CD14-positive monocyte (primary cell): ENCODE results near the gene USP53. TPM values are rescaled to one million over a fixed set of nuclear protein-coding genes. Genes with fewer than 3 reads are reported as not detected.

ENCODE experiments used
- DNase-seq, 3 donors: peaks; one replicate each; pipeline ENCODE4 v3.0.0-alpha.2; 2011 to 2022
- H2AFZ ChIP-seq: 2 replicates; pipeline ENCODE4 v1.6.0; 2012; ENCODE audit warnings: mild to moderate bottlenecking, low read depth, low read length, inconsistent platforms; ENCODE audit not compliant: insufficient read depth, poor library complexity, severe bottlenecking
- H3K27ac ChIP-seq, 2 donors: 1 replicate in 1 of 2; 2 replicates in 1 of 2; pipeline ENCODE4 v1.5.1; 2012 to 2013; ENCODE audit warnings: low read length in 2 of 2, control low read depth in 1 of 2, inconsistent platforms in 1 of 2, low read depth in 1 of 2, mild to moderate bottlenecking in 1 of 2
- H3K27me3 ChIP-seq, 2 donors: one replicate each; pipeline versions ENCODE4 v1.6.0 to v1.6.1; 2011 to 2013; ENCODE audit warnings: low read length in 2 of 2; ENCODE audit not compliant: control insufficient read depth in 2 of 2, insufficient read depth in 2 of 2
- H3K36me3 ChIP-seq, 2 donors: replicated peaks in 1 of 2; 1 replicate in 1 of 2; 2 replicates in 1 of 2; pipeline versions ENCODE4 v1.5.1 to v1.6.1; 2012 to 2013; ENCODE audit warnings: low read length in 2 of 2, control low read depth in 1 of 2, inconsistent platforms in 1 of 2, mild to moderate bottlenecking in 1 of 2; ENCODE audit not compliant: insufficient read depth in 2 of 2, control insufficient read depth in 1 of 2
- H3K4me1 ChIP-seq, 2 donors: 1 replicate in 1 of 2; 2 replicates in 1 of 2; pipeline versions ENCODE4 v1.5.1 to v1.6.1; 2012 to 2013; ENCODE audit warnings: low read length in 2 of 2, control low read depth in 1 of 2, inconsistent platforms in 1 of 2, mild to moderate bottlenecking in 1 of 2, moderate library complexity in 1 of 2; ENCODE audit not compliant: insufficient read depth in 2 of 2, control insufficient read depth in 1 of 2
- H3K4me2 ChIP-seq: replicated peaks from 2 replicates; pipeline ENCODE3; 2012; ENCODE audit warnings: low read length, moderate library complexity, mild to moderate bottlenecking; ENCODE audit not compliant: poor library complexity, severe bottlenecking; ENCODE audit errors: extremely low read depth
- H3K4me3 ChIP-seq, 3 experiments: fragments of 200-600 bp in 1 of 3; sonication (generic) in 1 of 3; replicated peaks in 1 of 3; 1 replicate in 2 of 3; 2 replicates in 1 of 3; pipeline ENCODE4 v1.5.1; 2011 to 2013; ENCODE audit warnings: low read length in 3 of 3, mild to moderate bottlenecking in 3 of 3, control low read depth in 2 of 3, low read depth in 2 of 3, inconsistent platforms in 1 of 3, moderate library complexity in 1 of 3
- H3K79me2 ChIP-seq: 2 replicates; pipeline ENCODE4 v1.6.0; 2012; ENCODE audit warnings: mild to moderate bottlenecking, control low read depth, inconsistent platforms, low read length, moderate library complexity; ENCODE audit not compliant: insufficient read depth
- H3K9ac ChIP-seq: 2 replicates; pipeline ENCODE4 v1.6.0; 2017; ENCODE audit warnings: low read length, mild to moderate bottlenecking; ENCODE audit not compliant: insufficient read depth, poor library complexity, severe bottlenecking
- H3K9me3 ChIP-seq, 2 donors: replicated peaks in 1 of 2; 1 replicate in 1 of 2; 2 replicates in 1 of 2; pipeline versions ENCODE4 v1.5.1 to v1.6.1; 2012 to 2013; ENCODE audit warnings: low read length in 2 of 2, control low read depth in 1 of 2; ENCODE audit not compliant: control insufficient read depth in 1 of 2, insufficient read depth in 1 of 2
- H4K20me1 ChIP-seq: 2 replicates; pipeline ENCODE4 v1.6.0; 2012; ENCODE audit warnings: mild to moderate bottlenecking, low read length, control low read depth, moderate library complexity; ENCODE audit not compliant: insufficient read depth
- H3K27ac Mint-ChIP-seq, 7 donors: one replicate each; pipeline ENCODE4 v1.8.0; 2020; ENCODE audit warnings: mild to moderate bottlenecking in 7 of 7, mixed read lengths in 7 of 7, moderate library complexity in 6 of 7, inconsistent platforms in 2 of 7
- H3K27me3 Mint-ChIP-seq, 3 donors: one replicate each; pipeline ENCODE4 v1.8.0; 2021 to 2022; ENCODE audit warnings: low read depth in 3 of 3, mild to moderate bottlenecking in 3 of 3, mixed read lengths in 3 of 3, moderate library complexity in 3 of 3, inconsistent platforms in 1 of 3
- H3K36me3 Mint-ChIP-seq, 2 donors: one replicate each; pipeline ENCODE4 v1.8.0; 2020; ENCODE audit warnings: mixed read lengths in 2 of 2, inconsistent platforms in 1 of 2, mild to moderate bottlenecking in 1 of 2
- H3K4me1 Mint-ChIP-seq: one replicate; pipeline ENCODE4 v1.8.0; 2020; ENCODE audit warnings: mild to moderate bottlenecking, mixed read lengths
- H3K4me3 Mint-ChIP-seq, 2 donors: one replicate each; pipeline ENCODE4 v1.8.0; 2020; ENCODE audit warnings: mild to moderate bottlenecking in 2 of 2, mixed read lengths in 2 of 2, moderate library complexity in 1 of 2
- H3K9me3 Mint-ChIP-seq, 7 donors: one replicate each; pipeline ENCODE4 v1.8.0; 2020 to 2022; ENCODE audit warnings: mixed read lengths in 7 of 7, mild to moderate bottlenecking in 6 of 7, moderate library complexity in 6 of 7, inconsistent platforms in 2 of 7
- WGBS: methylation state at CpG from one replicate; pipeline ENCODE4 v1.1.5; 2013; ENCODE audit warnings: missing lambda C conversion rate; ENCODE audit not compliant: insufficient coverage; 5-methylcytosine and 5-hydroxymethylcytosine counted together
- intact Hi-C, 2 donors: fragments of 100-400 bp; cut with micrococcal nuclease; formaldehyde crosslinking; loops; one replicate each; pipeline versions ENCODE4 v1.15.0 to v1.15.1; 2023
- polyA plus RNA-seq, 3 donors: library from polyadenylated mRNA; depleted of rRNA in 1 of 3; unstranded in 2 of 3; stranded (reverse) in 1 of 3; fragments of 300-500 nt in 2 of 3; fragments of >200 nt in 1 of 3; fragmentation: Illumina TruSeq in 2 of 3; gene quantifications; 1 replicate in 2 of 3; 2 replicates in 1 of 3; pipeline ENCODE4 v1.2.3, GENCODE V29; 2012 to 2021
- TF ChIP-seq, protein P1 (sequence below): fragments of 200-600 bp; IDR thresholded peaks from one replicate; pipeline ENCODE4 v1.8.0; 2022; ENCODE audit warnings: antibody characterized with exemption, mild to moderate bottlenecking

The USP53 gene
- polyA plus RNA-seq, 3 donors = 0.11 to 0.44 (median 0.22) TPM

DNA sequence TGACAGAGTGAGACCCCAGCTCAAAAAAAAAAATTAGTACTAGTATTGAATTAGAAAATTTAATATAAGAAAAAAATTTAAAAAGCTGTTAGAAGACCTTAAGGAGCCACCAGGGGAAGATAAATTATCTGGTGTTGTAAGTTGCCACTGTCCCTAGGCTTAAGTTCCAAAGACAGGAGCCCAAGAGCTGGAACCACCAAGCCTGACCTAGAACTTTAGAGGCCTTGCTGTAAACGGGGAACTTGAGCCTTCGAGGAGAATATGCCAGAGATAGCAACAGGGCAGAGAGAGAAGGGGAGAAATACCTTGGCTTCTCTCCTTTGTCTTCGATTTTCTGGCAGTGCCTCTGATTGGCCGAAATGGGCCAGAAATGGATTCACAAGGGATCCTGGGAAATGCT lies 8.9 kb downstream of the USP53 start:
- H3K4me3 ChIP-seq = no peak overlapping the region
- Mint-ChIP-seq H3K4me1 (no peaks in the 10 kb centered on the region), H3K36me3 (no peaks in the 10 kb centered on the region), H3K27ac (no peak overlapping the region), H3K27me3 (no peaks in the 10 kb centered on the region), H3K9me3 (peaks cover 0 to 5% (median 1%) of the 10 kb centered on the region in 7 donors), H3K4me3 (no peak overlapping the region)
- no peaks in the 10 kb centered on the region for H3K27me3 ChIP-seq
- DNase-seq = no peak
- intact Hi-C loops = no loop called here
- H3K4me2 ChIP-seq = no peak overlapping the region
- no peaks in the 10 kb centered on the region for H3K36me3 ChIP-seq
- no peaks in the 10 kb centered on the region for H3K4me1 ChIP-seq
- 88% methylated on average over 4 of the region's 4 CpGs for WGBS
- H2AFZ ChIP-seq = no peak overlapping the region
- no peaks in the 10 kb centered on the region for H3K9me3 ChIP-seq
- H4K20me1 ChIP-seq = no peaks in the 10 kb centered on the region
- TF ChIP-seq, protein P1, sequence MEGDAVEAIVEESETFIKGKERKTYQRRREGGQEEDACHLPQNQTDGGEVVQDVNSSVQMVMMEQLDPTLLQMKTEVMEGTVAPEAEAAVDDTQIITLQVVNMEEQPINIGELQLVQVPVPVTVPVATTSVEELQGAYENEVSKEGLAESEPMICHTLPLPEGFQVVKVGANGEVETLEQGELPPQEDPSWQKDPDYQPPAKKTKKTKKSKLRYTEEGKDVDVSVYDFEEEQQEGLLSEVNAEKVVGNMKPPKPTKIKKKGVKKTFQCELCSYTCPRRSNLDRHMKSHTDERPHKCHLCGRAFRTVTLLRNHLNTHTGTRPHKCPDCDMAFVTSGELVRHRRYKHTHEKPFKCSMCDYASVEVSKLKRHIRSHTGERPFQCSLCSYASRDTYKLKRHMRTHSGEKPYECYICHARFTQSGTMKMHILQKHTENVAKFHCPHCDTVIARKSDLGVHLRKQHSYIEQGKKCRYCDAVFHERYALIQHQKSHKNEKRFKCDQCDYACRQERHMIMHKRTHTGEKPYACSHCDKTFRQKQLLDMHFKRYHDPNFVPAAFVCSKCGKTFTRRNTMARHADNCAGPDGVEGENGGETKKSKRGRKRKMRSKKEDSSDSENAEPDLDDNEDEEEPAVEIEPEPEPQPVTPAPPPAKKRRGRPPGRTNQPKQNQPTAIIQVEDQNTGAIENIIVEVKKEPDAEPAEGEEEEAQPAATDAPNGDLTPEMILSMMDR = no peak
- no peak overlapping the region for H3K27ac ChIP-seq
- no peak overlapping the region for H3K9ac ChIP-seq
- no peaks in the 10 kb centered on the region for H3K79me2 ChIP-seq

DNA sequence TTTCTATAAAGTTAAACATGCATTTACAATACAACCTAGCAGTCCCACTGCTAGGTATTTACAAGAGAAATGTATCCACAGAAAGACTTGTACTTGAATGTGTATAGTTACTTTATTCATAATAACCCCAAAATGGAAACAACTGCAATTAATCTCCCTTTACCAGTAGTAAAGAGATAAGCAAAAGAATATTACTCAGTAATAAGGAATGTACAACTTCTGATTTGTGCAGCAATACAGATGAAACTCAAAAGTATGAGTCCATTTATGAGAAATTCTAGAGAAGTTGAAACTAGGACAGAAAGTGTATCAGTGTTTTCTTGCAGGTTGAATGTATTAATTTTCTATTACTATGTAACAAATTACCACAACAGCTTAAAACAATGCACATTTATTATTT lies 15.2 kb downstream of the USP53 start:
- H3K4me3 Mint-ChIP-seq = no peak overlapping the region

More for the DNA sequence above, 15.2 kb downstream of the USP53 start:
- no peak overlapping the region for H3K4me3 ChIP-seq
- no peak overlapping the region for H3K9ac ChIP-seq
- H3K27ac Mint-ChIP-seq = no peak overlapping the region
- no peaks in the 10 kb centered on the region for H3K27me3 Mint-ChIP-seq
- no peak for DNase-seq
- H3K4me1 ChIP-seq = no peaks in the 10 kb centered on the region
- TF ChIP-seq, protein P1 = no peak
- no peaks in the 10 kb centered on the region for H3K9me3 ChIP-seq
- peaks cover 0 to 5% (median 0%) of the 10 kb centered on the region in 7 donors for H3K9me3 Mint-ChIP-seq
- no peaks in the 10 kb centered on the region for H4K20me1 ChIP-seq
- no peaks in the 10 kb centered on the region for H3K27me3 ChIP-seq
- no peaks in the 10 kb centered on the region for H3K36me3 ChIP-seq
- no peaks in the 10 kb centered on the region for H3K79me2 ChIP-seq
- no peak overlapping the region for H3K4me2 ChIP-seq
- no peaks in the 10 kb centered on the region for H3K4me1 Mint-ChIP-seq
- intact Hi-C loops = no loop called here
- H2AFZ ChIP-seq = no peak overlapping the region
- H3K27ac ChIP-seq = no peak overlapping the region
- no peaks in the 10 kb centered on the region for H3K36me3 Mint-ChIP-seq
